ACHN (cell line): ENCODE results near the gene PAX5.
A peak's percentile ranks its signal among the peaks of the same experiment; 100 is the strongest.

Experiments
- DNase-seq: peaks from one replicate; pipeline ENCODE4 v3.0.0-alpha.2; 2015
- in situ Hi-C: cut with HindIII; loops from 2 replicates; pipeline ENCODE4 v1.10.0; 2017; ENCODE audit warnings: low sequenced_read_pairs, low pct_ligation_motif_present, low pct_unique_long_range_greater_than_20kb

The PAX5 gene

GRCh38 chr9:36862206-36863145, 171.6 kb downstream of the PAX5 start:
- in situ Hi-C loops = no loop called here
- DNase-seq = peak; percentile 47

- in situ Hi-C loops = no loop called here
These were observed 172.4 kb downstream of the PAX5 start for GRCh38 chr9:36861528-36862205.

GRCh38 chr9:36858805-36859375, 175.2 kb downstream of the PAX5 start:
- in situ Hi-C loops = no loop called here
- no peak for DNase-seq

More at GRCh38 chr9:36861528-36862205, 172.4 kb downstream of the PAX5 start:
- no peak for DNase-seq

GRCh38 chr9:36855448-36856315, 178.4 kb downstream of the PAX5 start:
- in situ Hi-C loops = no loop called here
- no peak for DNase-seq

- in situ Hi-C loops = no loop called here
- no peak for DNase-seq
These were observed 179.3 kb downstream of the PAX5 start for GRCh38 chr9:36854751-36855150.

- in situ Hi-C loops = no loop called here
- DNase-seq = no peak
These were observed 180.0 kb downstream of the PAX5 start for GRCh38 chr9:36854034-36854433.

DNA sequence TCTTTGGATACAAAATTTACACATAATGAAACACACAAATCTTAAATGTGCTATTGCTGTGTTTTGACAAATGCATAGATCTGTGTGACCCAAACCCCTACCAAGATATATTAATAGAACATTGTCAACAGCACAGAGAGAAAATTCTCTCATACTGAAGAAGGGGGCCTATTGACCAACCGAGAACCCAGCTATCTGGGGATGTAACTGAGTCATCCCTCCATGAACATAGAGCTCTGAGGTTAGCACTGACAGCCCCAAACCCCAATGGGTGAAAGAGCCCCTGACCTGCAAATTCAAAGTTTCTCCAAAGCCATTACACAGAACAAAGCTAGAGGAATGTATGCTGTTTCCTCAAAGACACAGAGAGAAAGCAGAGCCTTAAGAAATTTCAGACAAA, 180.8 kb downstream of the PAX5 start:
- in situ Hi-C loops = no loop called here
- DNase-seq = no peak

- in situ Hi-C loops = no loop called here
These were observed 184.1 kb downstream of the PAX5 start for GRCh38 chr9:36849943-36850342.

GRCh38 chr9:36848946-36849345, 185.1 kb downstream of the PAX5 start:
- DNase-seq = no peak
- in situ Hi-C loops = no loop called here

More at GRCh38 chr9:36849943-36850342, 184.1 kb downstream of the PAX5 start:
- no peak for DNase-seq

- in situ Hi-C loops = no loop called here
- no peak for DNase-seq
These were observed 186.0 kb downstream of the PAX5 start for GRCh38 chr9:36847781-36848673.

DNA sequence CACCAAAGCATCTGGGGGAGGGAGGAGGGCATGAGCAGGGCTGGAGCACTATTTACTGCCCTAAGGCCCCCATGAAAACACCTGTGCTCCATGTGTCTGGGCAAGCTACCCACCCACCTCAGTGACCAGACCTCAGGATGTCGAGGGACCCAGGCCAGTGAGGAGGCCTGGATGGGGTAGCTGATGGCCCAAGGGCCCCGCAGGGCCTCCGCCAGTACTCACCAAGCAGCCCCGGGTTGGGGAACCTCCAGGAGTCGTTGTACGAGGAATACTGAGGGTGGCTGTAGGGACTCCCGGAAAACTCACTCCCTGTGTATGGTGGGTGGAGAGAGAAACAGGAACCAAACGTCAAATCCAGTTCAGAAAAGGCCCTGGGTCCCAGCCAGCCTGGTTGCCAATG, 187.4 kb downstream of the PAX5 start:
- in situ Hi-C loops = no loop called here
- no peak for DNase-seq

- in situ Hi-C loops = no loop called here
- DNase-seq = no peak
These were observed 188.2 kb downstream of the PAX5 start for GRCh38 chr9:36845844-36846243.

DNA sequence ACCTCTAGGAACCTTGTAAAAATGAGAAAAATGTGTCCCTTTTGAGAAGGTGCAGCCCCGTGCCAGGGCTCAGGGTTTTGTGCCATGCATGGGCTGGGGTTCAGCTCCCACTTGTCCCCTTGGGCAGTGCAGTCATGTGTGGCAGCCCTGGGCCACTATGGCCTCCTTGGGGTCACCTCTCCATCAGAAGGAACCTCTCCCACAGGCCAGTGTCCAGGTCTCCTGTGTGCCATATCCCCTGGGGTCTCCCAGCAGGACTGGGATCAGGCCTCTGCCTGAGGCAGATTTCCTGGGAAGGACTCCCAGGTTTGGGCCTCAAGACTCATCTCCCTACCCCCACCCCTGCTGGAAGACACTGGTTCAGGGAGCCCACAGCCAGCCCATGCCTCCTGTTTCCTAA, 189.1 kb downstream of the PAX5 start:
- no peak for DNase-seq
- in situ Hi-C loops = no loop called here

DNA sequence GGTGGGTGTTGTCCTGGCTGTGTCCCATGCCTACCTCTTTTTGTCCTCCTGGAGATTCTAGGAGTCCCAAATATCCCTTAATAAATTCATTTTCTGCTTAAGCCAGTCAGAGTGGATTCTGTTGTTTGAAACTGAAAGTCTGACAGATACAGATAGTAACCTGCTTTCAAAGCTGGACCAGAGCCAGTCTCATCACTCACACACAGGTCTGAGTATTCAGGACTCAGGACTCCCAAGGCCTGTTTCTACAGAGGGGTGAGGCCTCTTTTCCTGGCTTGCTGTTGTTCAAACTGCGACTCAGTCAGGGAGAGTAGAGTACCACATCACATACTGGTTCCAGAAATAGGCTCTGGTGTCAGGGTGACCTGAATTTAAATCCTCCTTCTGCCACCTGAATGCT, 190.1 kb downstream of the PAX5 start:
- no peak for DNase-seq

DNA sequence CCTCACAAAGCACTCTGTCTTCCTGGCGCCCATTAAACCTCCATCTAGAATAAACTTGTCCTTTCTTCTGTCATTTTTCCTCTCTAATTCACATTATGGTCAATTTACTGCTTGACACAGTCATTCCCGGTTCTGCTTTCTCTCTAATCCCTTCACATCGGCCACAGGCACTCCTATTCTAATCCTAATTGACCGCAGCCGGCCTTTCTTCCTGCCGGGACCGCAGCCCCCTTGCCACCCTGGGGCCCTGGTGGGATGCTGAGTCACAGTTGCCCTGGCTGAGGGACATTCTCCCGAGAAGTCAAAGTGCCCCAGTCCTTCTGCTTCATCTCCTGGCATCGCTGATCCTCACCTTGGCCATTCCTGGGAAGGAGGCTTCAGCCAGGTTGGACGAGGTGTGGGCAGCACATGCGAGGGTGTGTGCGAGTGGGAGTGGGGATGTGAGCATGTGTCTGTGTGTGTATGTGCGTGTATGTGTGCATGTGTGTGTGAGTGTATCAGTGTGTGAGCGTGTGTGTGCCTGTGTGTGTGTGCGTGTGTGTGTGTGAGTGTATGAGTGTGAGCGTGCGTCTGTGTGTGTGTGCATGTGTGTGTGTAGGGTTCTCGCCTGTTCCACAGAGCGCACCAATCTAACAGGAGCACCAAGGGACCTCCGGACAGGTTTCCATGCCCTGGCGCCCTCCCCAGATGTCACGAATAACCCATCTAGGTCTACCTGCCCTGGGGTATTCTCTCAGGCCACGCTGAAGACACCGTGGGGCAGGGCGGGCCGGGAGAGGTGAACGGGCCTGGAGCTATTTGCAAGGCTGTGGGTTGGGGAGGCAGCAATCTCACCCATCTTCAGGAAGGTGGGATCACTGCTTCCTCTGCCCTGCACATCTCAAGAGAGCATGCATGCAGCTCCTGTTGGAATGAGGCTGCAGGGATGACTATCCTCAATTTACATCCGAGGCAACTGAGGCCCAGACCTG, 191.2 kb downstream of the PAX5 start:
- in situ Hi-C loops = no loop called here
- DNase-seq = no peak

More for the DNA sequence above, 190.1 kb downstream of the PAX5 start:
- in situ Hi-C loops = no loop called here

DNA sequence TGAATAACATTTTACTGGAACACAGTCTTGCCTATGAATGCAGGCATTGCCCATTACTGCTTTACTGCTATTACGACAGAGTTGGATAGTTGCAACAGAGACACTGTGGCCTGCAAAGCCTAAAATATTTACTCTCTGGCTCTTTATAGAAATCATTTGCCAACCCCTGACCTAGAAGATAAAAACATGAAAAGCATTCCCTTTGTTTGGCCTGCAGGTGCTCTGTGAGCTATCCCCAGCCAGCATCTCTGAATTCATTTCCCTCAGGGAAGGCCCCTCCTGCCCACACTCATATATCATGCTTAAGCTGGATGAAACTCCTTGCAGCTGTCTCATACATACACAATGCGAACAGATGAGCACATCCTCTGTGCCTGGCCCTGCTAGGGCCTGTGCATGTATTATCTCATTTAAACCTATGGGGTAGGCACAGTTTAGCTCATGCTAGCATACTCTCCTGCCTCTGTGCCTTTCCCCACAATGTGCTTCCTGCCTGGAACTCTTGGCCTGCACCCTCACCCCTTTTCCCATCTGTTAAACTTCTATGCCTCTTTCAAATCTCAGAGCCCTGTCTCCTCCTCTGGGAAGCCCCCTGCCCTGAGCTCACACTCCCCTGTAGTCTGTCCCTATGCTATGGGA, 193.1 kb downstream of the PAX5 start:
- DNase-seq = no peak
- in situ Hi-C loops = no loop called here
